GM18499 (cell line): ENCODE data around the gene BAHD1.
"Not testable (repeated sequence)": the region's sequence is repeated elsewhere in the genome, so short reads cannot be mapped to it uniquely, and the experiment has no call there.

Source experiments
- ATAC-seq: cut with Tn5 transposase; IDR thresholded peaks from one replicate; pipeline ENCODE4 v1.9.1; 2021; ENCODE audit warnings: moderate number of reproducible peaks; ENCODE audit not compliant: insufficient read depth, unreplicated experiment

The BAHD1 gene

GRCh38 chr15:40443255-40443654, 2.5 kb downstream of the BAHD1 start:
- ATAC-seq = no peak

DNA sequence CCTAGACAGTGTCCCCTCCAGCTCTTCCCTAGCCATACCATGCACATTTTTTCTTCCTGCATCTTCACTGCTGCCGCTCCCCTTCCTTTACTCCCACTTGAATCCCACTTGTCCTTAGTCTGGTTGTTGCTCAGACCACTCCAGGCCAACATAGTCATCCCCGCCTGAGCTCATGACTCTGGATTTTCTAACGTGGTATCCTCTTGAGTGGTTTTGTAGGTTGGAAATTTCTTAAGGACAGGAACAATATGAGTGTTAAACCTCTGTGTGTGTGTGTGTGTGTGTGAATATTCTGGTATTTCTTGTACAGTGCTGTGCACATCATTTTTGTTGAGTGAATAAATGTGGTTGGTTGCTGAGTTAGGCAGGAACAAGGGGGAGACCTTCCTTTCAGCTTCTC, 3.1 kb downstream of the BAHD1 start:
- no peak for ATAC-seq

DNA sequence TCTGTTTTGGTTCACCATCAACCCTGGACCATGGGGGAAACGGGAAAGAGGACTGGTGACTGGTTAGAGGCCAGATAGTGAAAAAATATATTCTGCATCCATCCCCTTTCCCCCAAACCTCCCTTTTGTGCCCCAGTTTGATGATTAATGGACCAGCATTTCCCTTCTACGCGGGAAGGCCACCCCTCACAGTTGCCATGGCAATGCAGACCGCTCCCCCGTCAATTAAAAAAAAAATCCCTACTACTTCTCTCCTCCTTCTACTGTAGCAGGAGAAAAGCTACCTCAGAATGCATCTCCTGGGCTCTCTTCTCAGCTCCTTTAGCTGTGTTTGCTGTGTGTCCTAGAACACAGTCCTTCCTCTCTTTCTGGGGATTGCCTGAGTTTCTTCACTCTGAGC, 4.0 kb downstream of the BAHD1 start:
- ATAC-seq = no peak

GRCh38 chr15:40445421-40445922, 4.7 kb downstream of the BAHD1 start:
- no peak for ATAC-seq

- ATAC-seq = no peak
Measured at GRCh38 chr15:40446144-40446543, 5.4 kb downstream of the BAHD1 start.

- ATAC-seq = no peak
Measured at GRCh38 chr15:40448354-40448753, 7.6 kb downstream of the BAHD1 start.

DNA sequence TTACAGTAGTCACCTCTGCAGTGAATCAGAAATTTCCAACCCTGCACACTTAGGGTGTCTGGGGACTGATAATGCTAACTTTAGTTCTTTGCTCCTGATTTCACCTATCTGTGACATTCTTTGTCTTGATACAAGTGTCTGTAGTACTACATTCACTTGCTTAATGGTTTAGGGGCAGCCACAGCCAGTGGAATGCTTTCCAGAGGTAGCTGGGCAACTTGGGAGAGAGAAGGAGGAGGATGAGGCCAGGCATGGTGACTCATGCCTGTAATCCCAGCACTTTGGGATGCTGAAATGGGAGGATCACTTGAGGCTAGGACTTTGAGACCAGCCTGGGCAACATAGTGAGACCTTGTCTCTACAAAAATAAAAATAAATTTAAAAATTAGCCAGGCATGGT, 8.5 kb downstream of the BAHD1 start:
- no peak for ATAC-seq

DNA sequence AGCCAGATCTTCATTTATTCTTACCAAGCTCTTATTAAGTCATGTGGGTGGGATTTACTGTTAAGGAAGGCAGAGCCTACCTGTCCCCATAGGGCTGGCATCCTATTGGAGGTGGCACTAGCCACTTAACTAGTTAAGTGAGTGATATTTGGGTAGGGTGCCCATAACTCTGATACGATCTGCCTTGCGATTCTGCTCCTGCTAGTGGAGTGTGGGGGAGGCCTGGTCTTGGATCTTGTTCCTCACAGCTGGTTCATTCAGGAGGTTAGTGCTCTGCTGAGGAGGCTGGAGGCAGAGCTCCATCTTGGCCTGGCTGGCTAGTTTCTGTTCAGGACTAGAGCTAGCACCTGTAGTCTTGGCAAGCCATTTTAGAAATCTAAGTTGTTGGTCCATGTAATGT, 9.3 kb downstream of the BAHD1 start:
- no peak for ATAC-seq

DNA sequence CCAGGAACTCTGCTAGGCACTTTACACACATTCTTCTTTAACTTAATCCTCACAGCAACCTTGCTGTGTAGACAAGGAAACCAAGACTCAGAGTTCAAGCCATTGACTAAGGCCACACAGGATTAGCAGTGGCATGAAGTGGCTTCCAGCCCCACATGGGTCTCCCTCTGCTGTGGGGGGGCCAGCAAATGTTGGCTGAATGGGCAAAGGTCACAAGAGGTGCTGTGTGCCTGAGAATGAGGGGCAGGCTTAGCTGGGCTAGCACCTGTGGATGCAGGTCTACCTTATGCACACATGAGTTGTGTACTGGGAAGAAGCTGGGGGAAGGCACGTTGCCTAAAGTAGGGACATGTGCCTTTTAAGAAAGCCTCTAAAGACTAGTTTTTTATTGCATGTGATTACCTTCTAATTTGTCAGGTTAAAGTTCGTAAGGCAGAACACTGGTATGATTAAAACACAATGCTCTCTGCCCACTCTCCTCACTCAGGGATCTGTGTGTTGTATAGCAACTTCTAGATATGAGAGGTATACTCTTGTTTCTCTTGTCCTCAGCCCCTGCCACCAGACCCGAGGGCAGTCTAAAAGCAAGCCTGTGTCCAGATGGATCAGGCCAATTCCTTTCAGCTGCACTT, 10.9 kb downstream of the BAHD1 start:
- no peak for ATAC-seq

- no peak for ATAC-seq
Measured at GRCh38 chr15:40452296-40453090, 11.7 kb downstream of the BAHD1 start.

DNA sequence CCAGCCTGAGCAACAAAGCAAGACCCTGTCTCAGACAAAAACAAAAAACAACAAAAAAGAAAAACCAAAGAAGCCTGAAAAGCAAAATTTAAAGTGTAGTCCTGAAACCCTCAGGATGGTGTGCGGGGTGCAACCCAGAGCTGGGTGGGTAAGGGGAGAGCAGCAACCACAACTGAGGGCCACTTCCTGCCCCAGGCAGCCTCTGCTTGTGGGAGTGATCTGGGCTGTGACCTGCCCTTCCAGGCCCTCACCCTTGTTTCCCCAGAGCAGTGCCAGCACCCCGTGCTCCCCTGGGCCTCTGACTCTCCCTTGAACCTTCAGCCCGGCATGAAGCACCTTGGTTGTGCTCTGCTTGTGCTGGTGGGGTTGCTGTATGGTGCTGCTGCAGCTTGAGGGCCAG, 13.2 kb downstream of the BAHD1 start:
- not testable (repeated sequence) for ATAC-seq

- ATAC-seq = no peak
Measured at GRCh38 chr15:40454904-40455391, 14.2 kb downstream of the BAHD1 start.

DNA sequence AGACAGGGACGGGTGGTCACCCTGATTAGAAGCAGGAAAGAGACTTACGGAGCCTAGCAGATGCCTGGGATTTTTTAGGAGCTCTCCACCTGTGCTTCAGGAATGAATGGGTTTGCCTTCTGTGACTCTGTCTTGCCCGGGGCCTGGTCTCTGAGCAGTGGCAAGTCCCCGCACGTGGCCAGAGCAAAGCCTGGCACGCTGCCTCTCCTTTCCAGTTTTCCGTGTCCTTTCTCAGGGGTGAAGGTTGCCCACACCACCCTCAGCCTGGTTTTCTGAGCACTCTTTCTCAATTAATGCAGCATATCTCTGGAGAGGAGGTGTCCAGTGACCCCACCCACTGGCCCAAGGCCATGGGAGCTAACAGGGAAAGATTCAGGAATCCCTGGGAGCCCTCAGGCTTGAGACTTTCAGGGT, 15.6 kb downstream of the BAHD1 start:
- ATAC-seq = no peak

DNA sequence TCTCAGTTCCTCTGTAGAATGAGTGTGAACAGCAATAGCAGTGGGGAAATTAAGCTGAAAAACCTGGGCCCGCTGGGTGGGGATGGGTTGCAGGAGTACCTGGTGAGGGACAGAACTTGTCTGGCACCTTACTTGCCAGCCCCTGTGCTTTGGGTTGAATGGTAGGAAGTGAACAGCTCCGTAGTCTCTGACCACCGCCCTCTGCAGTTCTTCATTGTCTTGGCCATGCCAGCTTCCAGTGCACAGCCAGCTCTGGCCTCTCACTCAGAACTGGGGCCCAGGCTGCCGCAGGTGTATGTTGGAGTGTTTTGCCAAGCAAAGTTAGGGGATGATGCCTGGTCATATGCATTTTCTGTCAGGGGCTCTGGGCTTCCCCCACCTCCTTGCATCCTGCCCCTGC, 16.0 kb downstream of the BAHD1 start:
- no peak for ATAC-seq

GRCh38 chr15:40458495-40459371, 18.0 kb downstream of the BAHD1 start:
- no peak for ATAC-seq

DNA sequence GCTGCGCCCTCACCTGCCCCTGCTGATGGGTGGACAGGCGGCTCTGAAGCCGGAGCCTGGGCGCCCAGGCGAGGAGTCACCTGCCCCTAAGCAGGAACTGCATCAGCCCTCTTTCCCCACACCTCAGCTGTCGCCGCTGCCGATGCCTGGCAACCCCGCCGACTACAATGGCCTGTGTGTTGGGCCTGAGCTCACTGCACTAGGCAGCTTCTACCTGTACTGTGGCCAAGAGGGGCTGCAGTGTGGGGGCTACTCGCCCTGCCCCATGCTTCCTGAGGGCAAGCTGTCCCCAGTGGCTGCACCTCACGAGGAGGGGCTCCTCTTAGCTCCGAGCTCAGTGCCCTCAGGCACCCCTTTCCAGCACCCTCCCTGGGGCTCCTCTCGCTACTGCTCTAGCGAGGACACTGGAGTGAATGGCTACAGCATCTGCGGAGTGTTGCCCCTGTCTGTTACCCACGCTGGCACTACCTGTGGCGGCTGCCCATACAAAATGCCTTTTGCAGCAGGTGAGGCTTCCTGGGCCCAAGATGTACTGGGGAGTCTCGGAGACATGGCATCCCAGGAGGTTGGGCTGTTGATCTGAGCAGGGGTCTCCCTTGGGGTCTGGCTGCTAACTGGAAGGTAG, 18.8 kb downstream of the BAHD1 start:
- no peak for ATAC-seq

GRCh38 chr15:40460404-40460803, 19.7 kb downstream of the BAHD1 start:
- no peak for ATAC-seq

GRCh38 chr15:40461958-40462357, 21.2 kb downstream of the BAHD1 start:
- no peak for ATAC-seq

- no peak for ATAC-seq
Measured at GRCh38 chr15:40463279-40463678, 22.5 kb downstream of the BAHD1 start.

DNA sequence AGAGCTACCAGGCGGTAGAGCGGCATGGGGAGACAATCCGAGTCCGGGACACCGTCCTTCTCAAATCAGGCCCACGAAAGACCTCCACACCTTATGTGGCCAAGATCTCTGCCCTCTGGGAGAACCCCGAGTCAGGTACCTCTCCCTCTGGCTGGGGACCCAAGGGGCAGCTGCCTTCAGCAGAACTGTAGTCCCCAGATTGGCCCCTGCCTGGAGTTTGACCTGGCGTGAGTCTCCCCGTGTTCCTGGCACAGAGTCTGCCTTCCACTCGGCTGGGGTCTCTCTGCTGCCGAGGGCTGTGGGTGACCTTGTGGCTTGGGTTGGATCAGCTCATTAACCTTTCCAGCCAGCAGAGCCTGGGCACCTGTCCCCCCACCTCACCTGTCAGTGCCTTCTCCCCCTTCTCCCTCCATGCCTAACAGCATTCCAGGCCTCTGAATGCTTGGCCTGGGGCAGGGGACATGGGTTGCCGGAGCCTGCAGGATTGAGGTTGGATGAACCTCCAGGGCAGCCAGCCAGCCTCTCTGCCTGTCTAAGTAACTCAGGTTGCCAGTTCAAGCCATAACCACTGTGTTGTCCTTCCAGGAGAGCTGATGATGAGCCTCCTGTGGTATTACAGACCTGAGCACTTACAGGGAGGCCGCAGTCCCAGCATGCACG, 23.3 kb downstream of the BAHD1 start:
- no peak for ATAC-seq
